ENCODE measurements around the gene CFAP44. TPM values are rescaled to one million over a fixed set of nuclear protein-coding genes. Genes with fewer than 3 reads are reported as not detected.

CFAP44 gene
- total RNA-seq, 1 experiment from 2014 or later = 3.7 TPM

DNA sequence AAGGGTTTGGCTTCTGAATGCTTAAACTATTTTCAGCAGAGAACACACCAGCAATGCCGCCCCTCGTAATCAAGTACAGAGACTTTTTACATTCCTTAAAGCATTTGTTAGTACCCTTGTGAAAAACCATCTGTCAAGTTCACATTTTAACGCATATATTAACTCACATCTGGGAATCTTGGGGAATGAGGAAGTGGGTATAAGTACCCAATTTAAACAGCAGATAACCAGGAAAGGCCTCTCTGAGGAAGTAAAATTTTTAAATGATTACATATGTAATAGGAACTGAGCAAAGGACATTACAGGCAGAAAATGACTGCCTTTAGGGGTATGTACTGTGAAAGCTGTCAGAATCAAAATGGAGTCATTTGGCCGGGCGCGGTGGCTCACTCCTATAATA is 12.8 kb upstream of the CFAP44 start:
- Histone ChIP-seq H3K4ac (ENCODE audit: low read depth, low read length) (no peak overlapping the region), H3K14ac (ENCODE audit: insufficient read depth, low read length) (no peak overlapping the region), H3K56ac (ENCODE audit: insufficient read length, low read depth, low read length) (no peak overlapping the region), H3K27me3 (ENCODE audit: insufficient read depth, low read length) (no peaks in the 10 kb centered on the region), H3K27ac (ENCODE audit: insufficient read length, low read depth, low read length) (no peak overlapping the region), H3K9me3 (ENCODE audit: control insufficient read depth, low read depth, low read length) (no peaks in the 10 kb centered on the region), H4K20me1 (ENCODE audit: control insufficient read depth, insufficient read depth, insufficient read length) (no peaks in the 10 kb centered on the region), H3K23me2 (ENCODE audit: insufficient read length, low read depth, low read length, poor library complexity, severe bottlenecking) (no peaks in the 10 kb centered on the region), H2AK5ac (ENCODE audit: insufficient read length, low read length) (no peak overlapping the region), H3T11ph (ENCODE audit: low read length) (no peak overlapping the region), H4K91ac (ENCODE audit: insufficient read length, low read depth, low read length) (no peak overlapping the region), H3K18ac (ENCODE audit: insufficient read length, low read depth, low read length) (no peak overlapping the region), H2BK15ac (ENCODE audit: low read depth, low read length) (no peak overlapping the region), H3K4me1 (ENCODE audit: insufficient read depth, low read length) (no peaks in the 10 kb centered on the region), H2BK120ac (ENCODE audit: low read depth, low read length, poor library complexity, severe bottlenecking) (no peak overlapping the region), H3K23ac (ENCODE audit: insufficient read length, low read depth, low read length) (no peak overlapping the region), H3K4me2 (ENCODE audit: insufficient read depth, insufficient read length, low read length) (no peak overlapping the region), H2BK20ac (ENCODE audit: low read depth, low read length, poor library complexity, severe bottlenecking) (no peak overlapping the region), H2BK5ac (ENCODE audit: insufficient read length, low read length) (no peak overlapping the region), H2BK12ac (ENCODE audit: insufficient read length, low read depth, low read length) (no peak overlapping the region), H3K79me2 (ENCODE audit: insufficient read depth, low read length) (no peaks in the 10 kb centered on the region; the same call in 1 of the 2 replicates), H3K9ac (ENCODE audit: extremely low read depth, insufficient read length, low read length) (no peak overlapping the region), H4K5ac (ENCODE audit: insufficient read length, low read depth, low read length) (no peak overlapping the region), H2AFZ (ENCODE audit: low read length) (no peak overlapping the region), H4K8ac (replicated peaks; ENCODE audit: insufficient read length, low read depth, low read length) (no peak overlapping the region), H3K79me1 (ENCODE audit: insufficient read depth, low read depth, low read length, poor library complexity, severe bottlenecking) (no peaks in the 10 kb centered on the region)
- Mint-ChIP-seq H3K27ac (no peak overlapping the region), H3K27me3 (ENCODE audit: low read depth) (no peaks in the 10 kb centered on the region), H3K4me3 (no peak overlapping the region), H3K4me1 (no peaks in the 10 kb centered on the region), H3K36me3 (ENCODE audit: insufficient read depth in 1 of 3, low read depth in 3 of 3) (peaks cover 23 to 27% (median 23%) of the 10 kb centered on the region in 3 experiments), H3K9me3 (peaks cover 6 to 10% of the 10 kb centered on the region in 2 experiments; a peak in 4 of 5 replicates)
- no peak for DNase-seq
- TF ChIP-seq CTCF (conservative IDR thresholded peaks at IDR 0.05) = no peak
- no CpG with 5 or more reads among the region's 6 CpGs for WGBS (ENCODE audit: extremely low coverage, insufficient read length, low lambda C conversion rate)

Measured in H9 (cell line).